TTC549 (cell line): Measurements from ENCODE around the gene SCEL.
"Not testable (repeated sequence)": the region's sequence is repeated elsewhere in the genome, so short reads cannot be mapped to it uniquely, and the experiment has no call there.

Experiments
- FAIRE-seq: peaks from 2 replicates; lab custom pipeline; 2012; peaks lifted over from hg19 to GRCh38; lab: Jason Lieb, UNC

The SCEL gene

DNA sequence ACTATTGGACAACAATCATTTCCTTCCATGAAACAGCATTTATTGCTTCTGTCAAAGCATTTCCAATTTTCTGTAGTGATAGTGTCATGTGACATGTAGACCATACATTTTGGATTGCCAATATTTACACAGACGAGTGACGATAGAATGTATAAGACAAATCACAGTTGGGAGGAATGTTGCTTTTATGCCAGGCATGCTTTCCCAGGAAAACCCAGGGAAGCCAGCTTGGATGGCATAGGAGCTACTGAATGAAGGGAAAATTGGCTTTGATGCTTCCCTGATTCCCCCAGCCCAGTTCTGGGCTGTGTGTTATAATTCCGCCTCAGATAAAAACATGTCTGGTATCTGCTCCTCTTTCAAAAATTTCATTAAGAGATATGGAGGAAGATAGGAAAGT is 22.5 kb downstream of the SCEL start:
- no peak for FAIRE-seq

DNA sequence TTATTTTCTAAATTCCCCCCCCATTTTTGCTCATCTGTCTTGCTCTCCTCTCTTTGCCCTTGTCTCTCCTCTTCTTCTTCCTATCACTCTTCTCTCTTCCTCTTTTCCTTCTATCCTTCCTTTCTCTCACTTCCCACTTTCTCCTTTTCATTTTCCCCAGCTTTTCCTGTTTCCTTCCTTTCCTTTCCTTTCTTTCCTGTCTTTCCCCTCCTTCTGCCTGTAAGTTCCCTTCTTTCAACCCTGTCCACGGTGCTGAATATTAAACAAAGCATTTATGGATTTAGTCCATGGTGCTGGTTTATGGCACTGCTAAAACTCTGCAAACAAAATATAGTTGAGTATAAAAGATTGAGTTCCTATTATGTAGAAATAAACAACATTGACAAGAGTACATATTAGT is 27.6 kb downstream of the SCEL start:
- no peak for FAIRE-seq

DNA sequence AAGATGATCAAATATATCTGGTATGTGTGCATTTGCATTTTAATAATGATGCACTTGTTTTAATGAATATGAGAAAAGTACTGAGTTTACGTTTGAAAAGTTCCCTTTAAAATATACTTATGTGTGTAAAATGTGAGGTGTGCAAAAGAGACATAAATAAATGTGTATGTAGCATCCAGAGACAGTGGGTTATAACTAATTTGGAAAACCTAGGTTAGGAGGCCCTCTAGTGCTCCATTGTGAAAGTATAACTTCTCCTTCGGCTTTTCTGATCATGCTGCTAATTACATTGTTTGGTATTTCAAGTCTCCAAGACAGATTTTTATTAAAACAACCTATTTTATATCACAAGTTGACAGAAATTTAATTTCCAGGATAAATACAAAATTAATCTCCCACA is 30.1 kb downstream of the SCEL start:
- FAIRE-seq, result peak; percentile 76

DNA sequence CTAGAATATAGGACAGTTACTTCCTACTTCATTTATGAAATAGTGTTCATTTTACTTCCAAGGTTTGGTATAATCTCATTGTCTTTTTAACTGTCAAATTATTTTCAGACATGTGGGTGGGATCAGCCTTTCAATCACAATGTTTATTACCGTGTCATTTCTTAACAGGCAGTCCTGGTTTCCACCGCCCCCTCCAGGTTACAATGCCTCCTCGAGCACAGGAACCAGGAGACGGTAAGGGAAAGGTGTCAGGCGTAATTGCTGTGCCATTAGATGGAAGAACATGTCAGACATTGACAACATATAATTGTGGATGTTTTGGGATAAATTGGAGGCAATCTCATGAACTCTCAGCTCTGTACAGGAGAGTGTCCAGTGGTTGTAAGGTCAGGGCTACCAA is 36.5 kb downstream of the SCEL start:
- FAIRE-seq, result no peak

DNA sequence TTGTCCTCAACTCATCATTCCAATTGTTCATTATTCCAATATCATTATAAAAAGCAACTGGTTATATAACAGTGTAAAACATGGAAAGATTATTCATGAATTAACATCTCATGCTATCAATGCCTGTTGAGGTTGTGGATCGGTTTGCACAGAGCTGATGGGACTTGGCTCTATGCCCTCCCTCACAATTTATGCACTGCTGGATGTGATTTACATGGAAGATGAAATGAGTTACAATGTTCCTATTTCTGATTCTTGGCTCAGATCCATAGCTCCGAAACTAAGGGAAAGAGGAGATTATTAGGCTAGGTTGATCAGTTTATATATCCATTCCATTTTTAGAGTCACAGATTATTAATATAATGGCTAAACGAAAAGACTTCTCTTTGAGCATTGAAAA is 38.6 kb downstream of the SCEL start:
- FAIRE-seq, result no peak

DNA sequence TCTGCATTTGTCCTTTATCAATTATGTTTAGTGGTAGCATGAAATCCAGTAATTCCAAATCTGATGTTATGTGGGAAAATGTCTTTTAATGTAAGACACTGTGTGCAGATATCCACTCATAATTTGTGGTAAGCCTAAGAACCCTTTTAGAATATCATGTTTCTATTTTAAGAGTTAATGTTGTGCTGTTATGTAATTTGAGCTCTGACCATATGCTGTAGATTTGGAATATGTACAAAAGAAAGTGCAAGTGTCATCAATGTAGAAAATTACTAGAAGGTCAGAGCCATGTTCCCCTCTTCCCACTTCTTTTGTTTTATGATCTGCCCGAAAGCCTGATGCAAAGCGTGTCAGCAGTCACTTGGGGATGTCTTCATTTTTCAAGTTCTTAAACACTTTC is 44.5 kb downstream of the SCEL start:
- no peak for FAIRE-seq

DNA sequence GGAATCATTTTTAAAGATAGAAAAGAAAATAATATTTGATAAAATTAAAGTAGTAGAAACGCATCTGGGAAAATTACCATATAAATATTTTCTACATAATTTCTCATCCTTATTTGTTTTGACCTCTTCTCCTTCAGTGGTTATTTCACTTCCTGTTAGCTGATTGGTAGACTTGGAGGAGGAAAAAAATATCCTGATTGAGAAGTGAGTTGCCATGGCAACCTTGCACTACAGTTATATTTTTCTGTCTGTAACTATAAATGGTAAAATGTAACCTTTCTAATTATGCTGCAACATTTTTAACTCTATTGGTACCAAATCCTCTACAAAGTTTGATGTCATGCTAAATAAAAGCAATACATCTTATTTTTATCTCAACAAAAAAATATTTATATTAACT is 45.2 kb downstream of the SCEL start:
- FAIRE-seq, result no peak

DNA sequence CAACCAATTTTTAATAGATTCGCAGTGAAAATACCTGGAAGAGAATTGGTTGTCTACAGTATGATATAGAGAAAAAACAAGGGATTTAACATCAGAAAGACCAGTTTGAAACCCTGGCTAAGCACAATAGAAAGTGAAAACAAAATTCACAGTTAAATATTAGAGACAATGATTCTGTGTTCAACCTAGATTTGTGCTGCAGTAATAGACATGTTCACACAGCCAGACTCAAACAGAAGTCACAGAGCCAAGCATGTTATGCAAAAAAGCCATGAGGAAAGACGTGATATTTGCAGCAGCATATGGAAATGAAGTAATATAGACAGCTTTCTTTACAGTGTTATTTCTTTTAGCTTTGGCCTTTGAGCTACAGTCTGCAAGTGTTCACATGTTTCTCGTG is 48.1 kb downstream of the SCEL start:
- FAIRE-seq, result no peak

DNA sequence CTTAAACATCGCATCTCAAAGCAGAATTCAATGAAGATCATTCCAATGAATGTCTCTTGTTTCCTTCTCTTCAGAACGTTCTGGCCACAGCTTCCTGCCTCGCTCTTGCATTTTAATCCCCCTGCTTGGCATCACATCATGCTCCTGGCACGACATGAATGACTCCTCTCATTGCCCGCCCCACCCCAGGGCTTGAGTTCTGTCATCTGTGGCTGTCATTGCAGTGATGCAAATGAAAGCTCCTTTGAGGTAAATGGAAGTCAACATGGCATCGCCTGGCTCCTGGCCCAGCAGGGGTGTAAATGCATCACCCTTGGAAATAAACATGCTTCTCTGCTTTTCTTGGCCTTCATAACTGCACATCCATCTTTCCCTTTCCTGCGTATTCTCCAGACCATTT is 48.6 kb downstream of the SCEL start:
- FAIRE-seq, result no peak

DNA sequence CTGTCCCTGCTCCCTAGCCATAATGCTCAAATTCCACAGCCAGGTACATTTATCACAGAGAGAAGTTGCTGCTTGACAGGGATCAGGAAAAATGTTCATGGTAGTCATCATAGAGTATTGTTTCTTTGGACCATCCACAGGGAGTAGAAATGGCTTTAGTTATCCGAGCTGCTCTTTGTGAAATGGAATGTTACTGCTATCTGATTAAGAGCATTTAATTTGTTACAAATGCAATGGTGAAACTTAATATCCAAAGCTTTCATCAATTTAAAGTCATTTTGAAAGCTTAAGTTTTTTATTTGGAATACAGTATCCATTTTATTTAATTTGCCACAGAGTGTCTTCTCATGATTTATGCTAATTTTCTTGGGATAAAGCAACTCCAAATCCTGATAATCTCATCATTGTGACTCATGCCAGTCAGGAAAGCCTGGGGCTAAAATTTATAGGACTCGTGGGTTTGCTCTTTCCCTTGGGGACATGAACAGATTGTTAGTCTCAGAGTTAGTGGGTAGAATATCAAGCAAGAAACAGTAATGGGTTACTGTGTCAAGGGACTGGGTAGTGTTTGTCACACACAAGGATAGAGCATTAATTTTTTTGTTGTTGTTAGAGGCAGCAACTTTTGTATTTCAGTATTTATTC is 59.8 kb downstream of the SCEL start:
- no peak for FAIRE-seq

DNA sequence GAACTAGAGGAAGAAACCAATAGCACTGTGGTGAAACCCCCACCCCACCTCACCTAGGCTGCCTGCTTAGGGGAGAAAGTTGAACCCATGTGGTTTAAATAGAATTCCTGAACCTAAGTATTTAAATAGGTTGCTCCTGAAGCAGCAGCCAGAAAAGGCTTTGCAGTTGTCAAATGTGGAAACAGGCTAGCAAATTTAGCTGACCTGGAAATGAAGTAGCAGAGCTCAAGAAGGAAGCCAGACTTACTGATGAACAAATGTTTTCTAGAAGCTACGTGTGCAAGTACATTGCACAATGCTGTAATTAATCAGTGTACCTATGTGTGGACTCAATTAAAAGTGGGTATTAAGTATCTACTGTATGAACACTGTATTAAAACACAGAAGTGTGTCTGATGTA is 61.3 kb downstream of the SCEL start:
- no peak for FAIRE-seq

DNA sequence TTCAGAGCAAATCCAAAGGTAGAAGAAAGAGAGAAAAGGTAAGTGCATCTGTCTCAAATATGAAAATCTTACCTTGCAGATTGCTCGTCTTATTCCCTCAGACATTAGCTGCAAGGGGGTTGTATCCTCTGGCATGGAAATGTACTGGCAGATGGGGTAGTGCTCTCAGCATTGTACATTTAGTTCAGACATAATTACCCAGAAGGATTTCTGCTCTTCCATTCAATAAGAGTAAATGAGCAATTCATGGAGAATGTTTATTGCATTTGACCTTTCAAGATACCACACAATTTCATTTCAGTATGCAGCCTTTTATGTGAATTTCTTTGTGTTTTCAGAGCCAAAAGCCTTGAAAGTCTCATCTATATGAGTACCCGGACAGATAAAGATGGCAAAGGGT is 63.8 kb downstream of the SCEL start:
- FAIRE-seq, result no peak

DNA sequence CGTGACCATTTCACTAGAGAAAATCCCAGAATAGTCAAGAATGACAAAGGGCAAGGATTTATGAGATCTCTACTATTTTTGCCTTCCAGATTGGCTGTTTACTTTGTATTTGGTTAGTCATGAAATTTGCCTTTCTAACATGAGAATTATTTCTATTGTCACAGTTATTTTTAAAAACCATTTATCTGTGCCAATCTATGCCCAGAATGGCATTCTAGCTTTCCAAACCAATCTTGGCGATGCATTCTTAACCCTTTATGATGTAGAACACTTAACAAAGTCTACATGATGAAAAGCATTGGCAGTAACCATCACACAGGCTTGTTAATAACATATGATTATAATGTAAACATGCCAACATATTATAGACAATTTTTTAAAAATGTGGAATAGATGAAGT is 65.2 kb downstream of the SCEL start:
- no peak for FAIRE-seq

DNA sequence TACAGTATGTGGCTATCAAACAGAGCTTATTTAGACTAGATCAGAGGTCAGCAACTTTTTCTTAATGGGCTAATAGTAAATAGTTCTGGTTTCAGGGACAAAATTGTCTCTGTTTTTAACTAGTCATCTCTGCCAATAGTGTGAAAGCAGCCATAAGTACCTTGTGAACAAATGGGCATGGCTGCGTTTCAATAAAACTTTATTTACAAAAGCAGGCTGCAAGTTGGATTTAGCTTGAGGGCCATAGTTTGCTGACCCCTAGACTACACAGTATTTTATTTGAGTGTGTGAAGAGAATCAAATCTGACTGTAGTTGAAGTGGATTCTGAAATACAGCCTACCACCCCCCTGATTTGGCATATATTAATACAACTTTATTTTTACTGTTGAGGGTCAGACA is 75.6 kb downstream of the SCEL start:
- no peak for FAIRE-seq

DNA sequence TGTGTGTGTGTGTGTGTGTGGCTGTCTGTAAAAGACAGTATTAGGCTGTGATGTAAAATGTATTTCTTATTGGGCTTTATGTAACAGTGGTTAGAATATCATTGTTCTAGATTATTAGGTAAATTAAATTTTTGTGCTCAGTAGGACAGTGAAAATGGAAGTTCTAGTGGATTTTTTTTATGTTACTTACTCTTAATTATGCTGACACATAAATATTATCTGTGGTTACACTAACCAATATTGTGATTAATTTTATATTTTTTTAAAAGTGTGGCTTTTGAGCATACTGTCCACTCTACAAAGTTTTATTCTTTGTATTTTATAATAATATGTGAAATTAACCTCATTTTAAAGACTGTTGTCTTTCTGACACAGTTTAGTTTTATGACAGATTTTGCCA is 80.5 kb downstream of the SCEL start:
- no peak for FAIRE-seq

DNA sequence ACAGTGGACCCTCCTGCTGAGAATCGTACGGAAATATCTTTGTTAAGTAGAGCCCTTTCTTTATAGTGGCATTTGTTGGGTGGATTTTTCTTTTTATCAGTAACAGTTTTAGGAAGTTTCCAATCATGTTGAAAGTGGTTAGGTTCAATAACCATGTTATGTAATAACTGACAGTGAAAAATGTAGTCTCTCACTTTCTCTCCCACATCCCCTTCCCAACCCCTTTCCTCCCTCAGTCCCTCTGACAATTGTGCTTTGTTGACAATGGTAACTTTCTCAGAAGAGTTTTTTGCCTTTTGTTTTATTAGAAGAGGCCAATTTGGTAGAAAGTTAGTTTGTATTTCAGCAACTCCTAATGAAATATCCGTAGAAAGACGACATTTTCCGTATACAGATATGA is 84.1 kb downstream of the SCEL start:
- no peak for FAIRE-seq

DNA sequence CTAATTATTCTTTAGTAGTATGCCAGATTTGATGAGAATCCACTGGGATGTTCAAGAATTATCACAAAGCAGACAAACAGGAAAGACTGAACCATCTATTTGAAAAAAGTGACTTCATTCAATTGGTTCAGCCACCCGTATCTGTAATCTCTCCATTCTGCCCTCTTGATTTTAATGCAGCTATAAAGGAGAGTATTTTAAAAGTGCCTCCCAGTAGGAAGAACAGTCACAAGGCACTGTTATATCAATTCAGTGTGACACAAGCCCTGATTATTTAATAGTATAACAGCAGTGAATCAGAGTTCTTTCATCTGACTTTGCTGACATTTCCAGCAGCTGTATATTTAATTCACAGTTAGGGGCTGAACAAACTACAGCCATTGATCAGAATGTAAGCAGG is 84.6 kb downstream of the SCEL start:
- no peak for FAIRE-seq

DNA sequence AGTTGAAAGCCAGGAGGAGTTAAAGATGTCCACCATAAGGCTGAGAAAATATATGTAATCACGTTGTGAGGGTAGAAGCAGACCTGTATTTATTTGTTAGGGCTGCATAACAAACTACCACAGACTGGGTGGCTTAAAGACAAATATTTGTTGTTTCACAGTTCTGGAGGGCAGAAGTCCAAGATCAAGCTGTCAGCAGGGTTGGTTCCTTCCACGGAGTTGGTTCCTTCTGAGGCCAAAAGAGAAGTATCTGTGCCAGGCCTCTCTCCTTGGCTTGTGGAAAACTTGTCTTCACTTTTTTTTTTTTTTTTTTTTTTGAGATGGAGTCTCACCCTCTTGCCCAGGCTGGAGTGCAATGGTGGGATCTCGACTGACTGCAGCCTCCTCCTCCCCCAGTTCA is 88.3 kb downstream of the SCEL start:
- no peak for FAIRE-seq

DNA sequence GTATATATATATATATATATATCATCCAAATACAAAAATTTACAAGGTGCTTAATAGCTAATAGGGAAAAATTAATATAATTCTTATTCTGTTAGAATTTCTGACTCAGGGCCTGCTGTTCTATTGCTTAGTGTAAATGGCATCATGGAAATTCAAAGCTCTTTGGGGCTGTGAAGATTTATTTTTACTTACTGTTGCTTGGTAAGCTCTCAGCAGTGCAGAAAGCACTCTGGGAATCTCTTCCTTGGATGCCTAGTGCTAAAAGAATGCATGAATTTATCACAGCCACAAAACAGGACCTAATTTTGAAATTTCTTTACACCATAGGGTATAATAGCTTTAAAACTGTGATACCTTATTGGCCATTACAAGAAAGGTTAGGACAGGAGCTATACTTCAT is 92.7 kb downstream of the SCEL start:
- FAIRE-seq, result no peak

DNA sequence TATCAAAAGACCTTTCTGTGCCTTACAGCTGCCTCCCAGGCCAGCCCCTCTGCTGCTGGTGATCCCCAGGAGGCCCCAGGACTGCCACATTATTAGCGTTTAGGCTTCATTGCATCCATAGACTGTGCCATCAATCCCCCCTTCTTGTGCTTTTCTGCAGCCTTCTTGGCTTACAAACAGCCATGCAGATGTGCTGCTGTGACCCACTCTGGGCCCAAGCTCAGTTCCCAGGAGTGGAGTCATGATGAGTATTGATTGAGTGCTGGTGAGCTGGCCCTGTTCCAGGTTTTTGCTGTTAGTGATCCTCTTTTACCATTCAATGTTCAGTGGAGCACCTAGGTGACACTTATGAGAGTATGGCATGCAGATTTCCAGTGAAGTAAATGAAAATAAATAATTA is 102.1 kb downstream of the SCEL start:
- no peak for FAIRE-seq

DNA sequence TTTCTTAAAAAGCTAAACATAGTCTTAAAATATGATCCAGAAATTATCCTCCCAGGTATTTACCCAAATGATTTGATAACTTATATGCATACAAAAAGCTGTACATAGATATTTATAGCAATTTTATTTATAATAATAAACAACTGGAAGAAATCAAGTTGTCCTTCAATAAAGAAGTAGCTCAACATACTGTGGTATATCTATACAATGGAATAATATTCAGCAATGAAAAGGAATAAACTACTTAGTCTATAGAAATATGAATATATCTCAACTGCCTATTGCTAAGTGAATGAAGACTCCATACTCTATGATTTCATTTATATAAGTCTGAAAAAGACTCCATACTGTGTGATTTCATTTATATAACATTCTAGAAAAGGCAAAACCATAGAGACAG is 114.9 kb downstream of the SCEL start:
- FAIRE-seq, result no peak

DNA sequence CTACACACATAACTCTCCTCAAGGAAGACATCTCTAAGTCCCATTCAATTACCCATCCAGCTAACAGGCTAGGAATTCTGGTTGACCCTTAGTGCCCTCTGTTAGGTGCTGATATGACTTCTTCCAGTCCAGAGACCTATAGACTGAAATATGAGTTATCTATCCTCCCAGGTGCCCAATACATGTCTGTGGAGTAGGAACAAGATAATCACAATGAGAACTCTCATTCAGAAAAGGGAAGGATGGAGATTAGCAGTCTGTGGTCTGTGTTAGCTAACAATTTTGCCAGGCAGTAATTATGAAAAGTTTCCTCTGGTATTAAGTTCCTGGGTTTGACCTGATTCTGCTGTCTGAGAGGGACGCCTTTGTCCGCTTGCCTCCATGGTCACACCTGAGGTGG is 117.8 kb downstream of the SCEL start:
- FAIRE-seq, result no peak

DNA sequence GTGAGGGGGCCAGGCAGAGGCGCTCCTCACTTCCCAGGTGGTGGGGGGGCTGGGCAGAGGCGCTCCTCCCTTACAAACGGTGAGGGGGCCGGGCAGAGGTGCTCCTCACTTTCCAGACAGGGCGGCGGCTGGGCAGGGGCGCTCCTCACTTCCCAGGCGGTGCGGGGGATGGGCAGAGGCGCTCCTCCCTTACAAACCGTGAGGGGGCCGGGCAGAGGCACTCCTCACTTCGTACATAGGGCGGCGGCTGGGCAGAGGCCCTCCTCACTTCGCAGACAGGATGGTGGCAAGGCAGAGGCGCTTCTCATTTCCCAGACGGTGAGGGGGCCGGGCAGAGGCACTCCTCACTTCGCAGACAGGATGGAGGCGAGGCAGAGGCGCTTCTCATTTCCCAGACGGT is 124.5 kb downstream of the SCEL start:
- FAIRE-seq, result not testable (repeated sequence)

DNA sequence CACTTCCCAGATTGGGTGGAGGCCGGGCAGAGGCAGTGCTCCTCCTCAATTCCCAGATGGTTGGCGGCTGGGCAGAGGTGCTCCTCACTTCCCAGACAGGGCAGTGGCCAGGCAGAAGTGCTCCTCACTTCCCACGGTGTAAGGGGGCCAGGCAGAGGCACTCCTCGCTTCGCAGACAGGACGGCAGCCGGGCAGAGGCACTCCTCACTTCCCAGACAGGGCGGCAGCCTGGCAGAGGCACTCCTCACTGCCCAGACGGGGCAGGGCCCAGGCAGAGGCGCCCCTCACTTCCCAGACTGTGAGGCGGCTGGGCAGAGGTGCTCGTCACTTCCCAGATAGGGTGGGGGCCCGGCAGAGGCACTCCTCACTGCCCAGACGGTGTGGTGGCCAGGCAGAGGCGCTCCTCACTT is 125.3 kb downstream of the SCEL start:
- no peak for FAIRE-seq

DNA sequence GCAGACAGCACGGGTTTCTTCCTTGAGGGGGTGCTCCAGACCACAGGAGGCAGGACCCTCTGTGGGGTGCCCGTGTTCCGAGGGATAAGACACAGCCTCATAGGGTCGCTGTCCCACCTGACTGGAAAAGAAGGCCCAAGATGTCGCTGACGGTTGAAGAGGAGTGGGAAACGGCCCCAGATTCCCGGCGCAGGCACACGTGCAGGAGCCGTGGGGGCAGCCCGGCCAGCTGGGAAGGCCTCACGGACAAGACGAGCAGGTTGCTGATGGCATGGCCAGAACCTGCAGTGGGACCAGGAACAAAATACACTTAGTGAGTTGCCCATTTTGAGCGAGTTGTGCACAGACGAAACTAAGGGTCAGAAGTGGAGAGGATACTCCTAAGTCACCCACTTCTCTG is 126.8 kb downstream of the SCEL start:
- FAIRE-seq, result not testable (repeated sequence)
